HT-29 (cell line): Measurements from ENCODE around the gene SPRED1. TPM values are rescaled to one million over a fixed set of nuclear protein-coding genes. Genes with fewer than 3 reads are reported as not detected.

Experiments
- DNase-seq: peaks from one replicate; pipeline ENCODE4 v3.0.0-alpha.2; 2015; ENCODE audit warnings: low spot score
- total RNA-seq: library from RNA; depleted of rRNA; stranded (reverse); fragments of >200 nt; shearing (Covaris generic); gene quantifications from 2 replicates; pipeline ENCODE4 v1.2.3, GENCODE V29; 2014; rRNA removed

SPRED1 gene
- total RNA-seq, 1 experiment from 2014 or later = 36.0 TPM

- no peak for DNase-seq
These were observed 98.8 kb downstream of the SPRED1 start for GRCh38 chr15:38351466-38351865.

GRCh38 chr15:38354315-38354929 is 101.8 kb downstream of the SPRED1 start:
- DNase-seq = peak; percentile 92

- no peak for DNase-seq
These were observed 109.7 kb downstream of the SPRED1 start for GRCh38 chr15:38362355-38362754.

- DNase-seq = no peak
These were observed 114.8 kb downstream of the SPRED1 start for GRCh38 chr15:38367476-38367875.

- DNase-seq = no peak
These were observed 117.4 kb downstream of the SPRED1 start for GRCh38 chr15:38369936-38370478.

GRCh38 chr15:38373016-38373415 is 120.4 kb downstream of the SPRED1 start:
- no peak for DNase-seq

GRCh38 chr15:38374029-38374428 is 121.4 kb downstream of the SPRED1 start:
- no peak for DNase-seq

GRCh38 chr15:38374556-38374955 is 121.9 kb downstream of the SPRED1 start:
- DNase-seq = no peak

GRCh38 chr15:38376081-38376480 is 123.4 kb downstream of the SPRED1 start:
- DNase-seq = no peak

- no peak for DNase-seq
These were observed 125.0 kb downstream of the SPRED1 start for GRCh38 chr15:38377636-38378035.

GRCh38 chr15:38378161-38378560 is 125.5 kb downstream of the SPRED1 start:
- DNase-seq = no peak

- peak; percentile 91 for DNase-seq
These were observed 137.4 kb downstream of the SPRED1 start for GRCh38 chr15:38389924-38390542.

GRCh38 chr15:38391191-38391590 is 138.6 kb downstream of the SPRED1 start:
- DNase-seq = no peak

- DNase-seq = peak; percentile 2
These were observed 145.5 kb downstream of the SPRED1 start for GRCh38 chr15:38398134-38398533.

GRCh38 chr15:38401106-38401505 is 148.5 kb downstream of the SPRED1 start:
- DNase-seq = no peak

GRCh38 chr15:38401701-38402100 is 149.1 kb downstream of the SPRED1 start:
- DNase-seq = no peak

- no peak for DNase-seq
These were observed 153.8 kb downstream of the SPRED1 start for GRCh38 chr15:38406436-38406835.

Other genes with a start within 250 kb of the SPRED1 start
- 4.3 and 12.3 TPM in 2 replicates for gene FAM98B, start 201.3 kb downstream of the SPRED1 start, total RNA-seq